ENCODE measurements around the gene CCIN. TPM values are rescaled to one million over a fixed set of nuclear protein-coding genes. Genes with fewer than 3 reads are reported as not detected.
"Not testable (repeated sequence)": the region's sequence is repeated elsewhere in the genome, so short reads cannot be mapped to it uniquely, and the experiment has no call there.

CCIN gene
- total RNA-seq, 4 donors from 2014 or later = not detected

- TF ChIP-seq CTCF (IDR thresholded peaks at IDR 0.05) = no peak
- TF ChIP-seq POLR2A (IDR thresholded peaks at IDR 0.05) = no peak
- DNase-seq = no peak
- Histone ChIP-seq H3K4me3 (no peak overlapping the region), H3K36me3 (peaks cover 0 to 14% (median 0%) of the 10 kb centered on the region in 3 donors), H3K4me1 (peaks cover 0 to 18% (median 2%) of the 10 kb centered on the region in 4 donors), H3K9me3 (no peaks in the 10 kb centered on the region), H3K27me3 (no peaks in the 10 kb centered on the region), H3K27ac (peak overlapping the region in 3 of 4 donors; percentile 17 to 54 (median 30))
These were observed 11.1 kb upstream of the CCIN start for GRCh38 chr9:36158122-36158521.

- no peak for DNase-seq
- H3K27ac ChIP-seq = peak overlapping the region in 2 of 4 donors; percentile 39 to 54
- H3K4me3 ChIP-seq = no peak overlapping the region
- TF ChIP-seq CTCF (IDR thresholded peaks at IDR 0.05) = no peak
- no peak for TF ChIP-seq POLR2A (IDR thresholded peaks at IDR 0.05)
- peaks cover 0 to 14% (median 0%) of the 10 kb centered on the region in 3 donors for H3K36me3 ChIP-seq
- H3K9me3 ChIP-seq = no peaks in the 10 kb centered on the region
- H3K4me1 ChIP-seq = peaks cover 0 to 21% (median 0%) of the 10 kb centered on the region in 4 donors
- no peaks in the 10 kb centered on the region for H3K27me3 ChIP-seq
These were observed 10.3 kb upstream of the CCIN start for GRCh38 chr9:36158917-36159316.

GRCh38 chr9:36159509-36159908, 9.7 kb upstream of the CCIN start:
- H3K4me1 ChIP-seq = peaks cover 0 to 15% (median 0%) of the 10 kb centered on the region in 4 donors
- peak overlapping the region in 3 of 4 donors; percentile 13 to 54 (median 39) for H3K27ac ChIP-seq
- H3K36me3 ChIP-seq = peaks cover 0 to 14% (median 0%) of the 10 kb centered on the region in 3 donors
- H3K4me3 ChIP-seq, H3K27me3 ChIP-seq, DNase-seq, H3K9me3 ChIP-seq: not testable (repeated sequence)

- not testable (repeated sequence) for H3K27ac ChIP-seq, H3K9me3 ChIP-seq, H3K4me1 ChIP-seq, H3K27me3 ChIP-seq, DNase-seq, H3K4me3 ChIP-seq
- peaks cover 0 to 14% (median 0%) of the 10 kb centered on the region in 3 donors for H3K36me3 ChIP-seq
These were observed 9.1 kb upstream of the CCIN start for GRCh38 chr9:36160126-36160525.

- H3K27ac ChIP-seq = peak overlapping the region in 1 of 4 donors; percentile 34
- H3K4me1 ChIP-seq = peaks cover 0 to 9% (median 0%) of the 10 kb centered on the region in 4 donors
These were observed 8.0 kb upstream of the CCIN start for GRCh38 chr9:36161187-36161586.

GRCh38 chr9:36162211-36162738, 6.9 kb upstream of the CCIN start:
- peak overlapping the region in 1 of 4 donors; percentile 34 for H3K27ac ChIP-seq
- H3K27me3 ChIP-seq = no peaks in the 10 kb centered on the region
- H3K36me3 ChIP-seq = no peaks in the 10 kb centered on the region
- H3K9me3 ChIP-seq = no peaks in the 10 kb centered on the region
- peaks cover 0 to 12% (median 0%) of the 10 kb centered on the region in 4 donors for H3K4me1 ChIP-seq
- H3K4me3 ChIP-seq = no peak overlapping the region
- TF ChIP-seq POLR2A (IDR thresholded peaks at IDR 0.05) (no peak), CTCF (IDR thresholded peaks at IDR 0.05) (no peak)
- no peak for DNase-seq

More at GRCh38 chr9:36161187-36161586, 8.0 kb upstream of the CCIN start:
- DNase-seq = no peak
- Histone ChIP-seq H3K9me3 (no peaks in the 10 kb centered on the region), H3K27me3 (no peaks in the 10 kb centered on the region), H3K36me3 (peaks cover 0 to 10% (median 0%) of the 10 kb centered on the region in 3 donors), H3K4me3 (no peak overlapping the region)
- no peak for TF ChIP-seq CTCF (IDR thresholded peaks at IDR 0.05)
- no peak for TF ChIP-seq POLR2A (IDR thresholded peaks at IDR 0.05)

Measured in Peyer's patch (tissue), 4 donors.